Activated T-helper 1 cell treated with anti-CD3 and anti-CD28 coated beads, Interleukin-2, amount 50 U/mL, for 16 hours (primary cell): ENCODE data around the gene TMEM88.
"Not testable (repeated sequence)": the region's sequence is repeated elsewhere in the genome, so short reads cannot be mapped to it uniquely, and the experiment has no call there.

Experiments
- DNase-seq, 2 donors: peaks; one replicate each; pipeline ENCODE4 v3.0.0-alpha.2; 2020; ENCODE audit warnings: low read depth in 1 of 2, low spot score in 1 of 2

The TMEM88 gene

DNA sequence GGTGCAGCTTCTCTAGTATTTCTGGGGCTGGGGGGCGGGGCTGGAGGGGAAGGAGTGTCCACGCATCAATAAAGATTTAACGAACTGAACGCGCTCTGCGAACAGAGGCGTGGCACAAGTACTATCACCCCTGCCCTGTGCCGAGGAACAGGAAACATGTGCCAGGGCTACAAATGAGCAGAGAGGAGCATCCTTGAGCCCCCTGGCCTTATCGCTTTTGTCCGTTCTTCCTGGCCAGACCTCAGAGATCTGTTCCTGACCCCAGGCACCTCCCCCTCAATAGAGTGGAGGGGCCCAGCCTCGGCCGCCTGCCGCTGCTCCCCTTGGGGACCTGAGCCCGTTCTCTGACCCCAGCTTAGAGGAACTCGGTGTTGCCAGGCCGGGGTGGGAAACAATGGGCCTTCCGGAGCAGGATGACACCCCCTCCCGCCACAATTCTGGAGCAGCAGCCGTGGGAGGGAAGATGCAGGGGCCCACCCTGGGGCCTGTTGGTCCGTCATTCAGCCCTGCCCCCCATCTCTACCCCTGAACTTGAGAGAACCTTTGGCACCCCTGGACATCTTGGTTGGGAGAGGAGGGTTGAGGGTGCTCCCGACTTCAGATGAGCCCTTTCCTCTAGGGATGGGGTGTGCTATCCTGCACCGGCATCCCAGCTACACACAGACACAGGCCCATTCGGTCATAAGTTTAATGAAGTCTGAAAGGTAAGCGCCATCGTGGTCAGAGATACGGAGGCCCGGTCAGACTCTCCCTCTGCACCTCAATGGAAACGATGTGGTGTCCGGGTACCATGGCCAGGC is 1.3 kb downstream of the TMEM88 start:
- no peak for DNase-seq

DNA sequence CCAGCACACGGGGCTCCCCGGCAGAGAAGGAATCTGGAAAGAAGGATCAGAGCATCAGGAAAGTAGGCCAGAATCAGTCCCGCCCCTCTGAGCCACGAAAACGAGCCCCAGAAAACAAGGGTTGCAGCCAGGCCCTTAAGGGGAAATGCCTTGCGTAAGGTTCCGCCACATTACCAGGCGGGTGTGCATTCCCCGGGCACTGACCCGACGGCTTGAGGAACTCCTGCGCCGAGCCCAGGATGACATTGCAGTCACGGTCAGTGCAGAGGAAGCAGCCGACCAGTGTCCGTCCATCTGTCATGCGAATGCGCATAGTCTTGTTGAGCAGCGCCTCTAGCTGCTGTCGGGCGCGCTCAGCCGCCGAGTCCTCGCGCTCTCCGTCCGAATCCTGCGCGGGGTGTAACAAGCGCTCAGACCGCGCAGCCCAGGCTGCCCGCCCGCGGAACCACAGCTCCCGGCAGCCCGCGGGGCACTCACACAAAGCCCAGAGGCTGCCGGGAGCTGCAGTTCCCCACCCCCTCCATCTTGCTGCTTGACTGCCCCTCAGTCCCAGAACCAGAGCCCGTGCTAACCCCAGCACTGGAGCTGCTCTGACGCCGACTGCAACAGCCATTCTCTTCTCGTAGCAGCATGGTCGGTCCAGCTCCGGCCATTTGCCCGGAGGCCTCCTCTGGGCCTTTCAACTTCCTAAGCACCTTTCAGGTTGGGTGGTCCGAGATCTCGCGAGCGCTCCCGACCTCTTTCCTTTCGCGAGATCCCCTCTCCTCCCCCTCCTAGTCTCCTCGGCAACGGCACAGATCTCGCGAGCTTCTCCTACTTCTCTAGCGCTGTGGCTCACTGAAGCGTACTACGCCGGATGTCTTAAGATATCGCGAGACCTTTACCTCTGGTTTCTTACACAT is 2.2 kb downstream of the TMEM88 start, which contains the start of gene NAA38:
TSS of gene NAA38 (minus strand) at position 749 of the 902 bp plus-strand sequence. CDS start at position 653, 96 bp downstream.
- DNase-seq, result peak; percentile 83 to 85

DNA sequence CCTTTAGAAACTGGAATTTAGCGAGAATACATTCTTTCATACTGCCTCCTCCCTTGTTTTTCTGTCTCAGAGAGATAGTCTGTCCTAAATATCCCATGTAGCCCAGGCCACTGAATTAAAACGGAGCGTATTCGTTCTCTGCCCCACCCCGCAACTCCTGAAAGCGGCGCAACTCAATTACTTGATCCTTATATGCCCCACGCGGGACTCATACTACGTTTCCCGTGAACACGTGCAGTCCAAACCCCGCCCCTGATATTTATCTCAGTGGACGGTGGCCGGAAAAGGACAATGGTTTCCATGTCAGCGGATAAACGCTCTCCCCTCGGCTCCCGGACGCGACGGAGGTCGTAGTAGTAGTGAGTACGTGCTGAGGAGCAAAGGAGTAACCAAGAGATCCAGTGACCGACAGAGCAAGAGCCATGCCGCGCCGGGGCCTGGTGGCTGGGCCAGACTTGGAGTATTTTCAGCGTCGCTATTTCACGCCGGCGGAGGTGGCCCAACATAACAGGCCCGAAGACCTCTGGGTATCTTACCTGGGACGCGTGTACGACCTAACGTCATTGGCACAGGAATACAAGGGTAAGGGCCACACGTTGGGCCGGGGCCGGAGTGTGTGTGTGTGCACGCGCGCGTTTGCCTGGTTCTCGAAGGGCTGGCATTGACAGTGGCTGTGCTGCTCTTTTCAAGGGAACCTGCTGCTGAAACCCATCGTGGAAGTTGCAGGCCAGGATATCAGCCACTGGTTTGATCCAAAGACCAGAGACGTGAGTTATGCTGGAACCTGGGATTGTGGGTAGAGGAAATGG is 3.1 kb downstream of the TMEM88 start, which contains the start of gene CYB5D1:
TSS of gene CYB5D1 (plus strand) at position 291 of the 809 bp plus-strand sequence. CDS start at position 423, 132 bp downstream.
- DNase-seq, result peak; percentile 74 to 75

DNA sequence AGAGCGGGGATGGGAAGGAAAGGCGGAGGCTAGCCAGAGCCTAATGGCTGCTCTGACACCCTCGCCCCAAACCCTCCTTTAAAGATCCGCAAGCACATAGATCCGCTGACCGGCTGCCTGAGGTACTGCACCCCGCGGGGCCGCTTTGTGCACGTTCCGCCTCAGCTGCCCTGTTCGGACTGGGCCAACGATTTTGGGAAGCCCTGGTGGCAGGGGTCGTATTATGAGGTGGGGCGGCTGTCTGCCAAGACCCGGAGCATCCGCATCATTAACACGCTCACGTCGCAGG is 3.6 kb downstream of the TMEM88 start:
- DNase-seq, result no peak

DNA sequence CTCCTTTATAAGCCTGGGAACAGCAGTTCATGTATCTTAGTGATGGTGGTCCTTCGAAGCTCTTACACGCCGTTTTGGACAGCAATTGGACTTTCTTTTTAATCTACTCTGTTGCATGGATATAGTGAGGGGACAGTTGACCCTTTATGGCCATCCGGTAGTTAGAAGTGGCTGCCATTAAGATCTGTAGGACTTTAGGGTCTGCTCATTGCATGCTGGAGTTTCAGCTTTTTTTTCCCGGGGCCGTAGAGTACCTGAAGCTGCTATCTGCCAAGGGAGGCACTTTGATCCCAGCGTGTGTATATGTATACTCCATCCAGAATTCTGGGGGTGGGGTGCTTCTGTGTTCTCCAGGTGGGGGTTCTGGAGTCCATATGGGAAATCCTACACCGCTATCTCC is 4.2 kb downstream of the TMEM88 start:
- DNase-seq, result no peak

DNA sequence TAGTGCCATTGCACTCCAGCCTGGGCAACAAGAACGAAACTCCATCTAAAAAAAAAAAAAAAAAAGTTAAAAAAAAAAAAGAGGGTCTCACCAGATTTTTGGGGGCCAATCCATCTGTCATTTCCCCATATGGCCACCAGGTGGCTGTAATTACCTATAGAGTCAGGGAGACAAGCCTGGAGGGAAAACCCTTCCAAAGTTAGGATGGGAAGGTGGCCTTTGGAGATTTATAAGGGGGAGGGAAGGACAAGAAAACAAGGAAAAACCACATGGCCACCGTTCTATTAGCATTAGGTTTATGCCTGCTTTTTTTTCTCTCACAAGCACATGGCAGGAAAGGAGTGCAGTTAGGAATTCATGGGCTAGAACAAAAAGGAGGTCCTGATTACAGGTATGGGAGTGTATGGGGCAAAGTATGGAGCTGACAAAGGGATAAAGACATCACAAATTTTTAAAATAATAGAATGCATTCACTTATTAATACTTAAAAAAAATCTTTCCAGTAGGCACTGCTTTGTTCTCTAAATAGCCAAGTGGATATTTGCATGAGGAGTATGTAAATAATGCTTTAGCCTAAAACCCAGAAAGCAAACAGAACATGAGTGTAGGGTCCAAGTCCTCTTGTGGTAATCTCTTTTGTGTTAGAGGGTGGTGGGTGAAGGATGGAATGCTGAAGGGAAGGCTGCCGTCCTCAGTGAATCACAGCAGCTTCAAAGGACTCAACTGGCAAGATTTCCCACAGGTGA is 8.0 kb downstream of the TMEM88 start:
- no peak for DNase-seq

- not testable (repeated sequence) for DNase-seq
These were observed 9.5 kb downstream of the TMEM88 start for GRCh38 chr17:7864384-7864783.

DNA sequence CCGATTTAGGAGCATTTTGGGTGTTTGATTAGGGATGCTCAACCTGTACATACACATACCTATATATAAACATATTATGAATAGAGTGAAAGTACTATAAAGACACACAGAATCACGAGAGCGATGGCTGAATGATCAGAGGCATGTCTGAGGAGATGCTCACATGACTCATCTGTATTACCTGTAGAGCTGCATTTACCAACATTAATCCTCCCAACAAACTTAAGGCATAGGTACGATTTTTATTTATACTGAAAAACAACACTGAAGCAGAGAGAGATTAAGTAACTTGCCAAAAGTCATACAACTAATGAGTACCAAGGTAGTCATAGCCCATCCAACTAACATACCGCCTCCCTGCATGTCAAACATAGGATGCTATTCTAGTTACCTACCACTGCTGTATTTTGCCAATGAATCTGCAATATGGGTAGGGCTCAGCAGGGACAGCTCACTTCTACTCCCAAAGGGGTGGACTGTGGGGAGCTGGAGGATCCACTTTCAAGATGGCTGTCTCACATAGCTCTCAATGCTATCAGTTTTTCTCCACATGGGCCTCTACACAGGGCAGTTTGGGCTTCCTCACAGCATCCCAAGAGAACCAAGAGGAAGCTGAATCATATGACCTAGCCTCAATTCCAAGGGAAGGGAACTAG is 10.3 kb downstream of the TMEM88 start:
- no peak for DNase-seq

DNA sequence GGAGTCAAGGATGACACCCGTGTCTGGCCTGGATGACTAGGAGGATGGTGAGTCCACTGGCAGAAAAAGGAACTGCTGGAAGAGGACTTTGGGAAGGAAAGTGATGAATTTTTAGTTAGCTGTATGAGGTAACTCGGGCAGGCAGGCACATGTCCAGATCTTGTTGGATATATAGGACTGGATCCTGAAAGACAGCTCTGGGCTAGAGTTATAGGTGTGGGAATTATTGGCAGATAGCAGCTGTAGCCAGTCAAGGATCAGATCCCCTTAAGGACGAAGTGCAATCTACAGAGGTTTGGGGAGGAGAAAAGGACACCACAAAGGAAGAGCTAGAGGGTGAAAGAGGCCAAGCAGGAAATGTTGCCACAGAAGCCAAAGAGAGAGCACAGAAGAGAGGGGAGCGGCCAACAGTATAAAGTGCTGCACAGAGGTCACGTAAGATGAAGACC is 13.0 kb downstream of the TMEM88 start:
- no peak for DNase-seq

GRCh38 chr17:7873051-7873450 is 18.2 kb downstream of the TMEM88 start:
- DNase-seq, result no peak

- DNase-seq, result no peak
These were observed 21.0 kb downstream of the TMEM88 start for GRCh38 chr17:7875804-7876370.

- DNase-seq, result no peak
These were observed 23.4 kb downstream of the TMEM88 start for GRCh38 chr17:7878234-7878633.

DNA sequence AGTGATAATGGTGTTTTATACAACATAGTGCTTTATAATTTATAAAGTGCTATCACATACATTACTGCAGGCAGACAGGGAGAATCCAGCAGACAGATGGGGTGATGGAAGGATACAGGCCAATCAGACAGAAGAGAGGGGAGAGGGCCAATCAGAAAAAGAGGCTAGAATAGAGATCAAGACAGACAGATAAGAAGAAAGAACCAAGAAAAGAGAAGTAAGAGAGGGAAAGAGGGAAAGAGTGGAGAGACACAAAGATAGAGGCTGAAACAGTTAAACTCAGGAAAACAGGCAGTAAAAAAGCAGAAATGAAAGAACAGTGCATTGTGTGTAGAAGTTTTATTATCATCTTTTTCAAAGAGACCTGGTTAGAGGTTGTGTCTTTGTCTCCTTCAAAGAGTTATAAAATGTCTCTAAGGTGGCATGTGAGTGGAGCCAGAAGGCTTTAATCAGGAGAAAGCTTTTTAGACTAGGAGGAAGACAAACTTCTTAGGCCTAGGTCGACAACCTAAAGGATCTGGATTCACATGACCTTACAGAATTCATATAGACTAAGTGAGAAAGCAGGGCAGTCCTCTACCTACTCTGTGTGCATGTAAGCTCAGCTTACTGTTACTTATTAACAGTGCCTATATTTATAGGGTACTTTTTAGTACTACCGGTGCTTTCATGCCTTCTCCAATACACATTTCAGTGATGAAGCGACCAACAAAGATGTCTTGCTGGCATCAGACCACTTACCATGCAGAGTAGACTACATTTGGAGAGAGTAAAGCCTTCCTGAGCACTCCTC is 25.4 kb downstream of the TMEM88 start:
- DNase-seq, result no peak

GRCh38 chr17:7881276-7882054 is 26.6 kb downstream of the TMEM88 start:
- DNase-seq, result no peak

DNA sequence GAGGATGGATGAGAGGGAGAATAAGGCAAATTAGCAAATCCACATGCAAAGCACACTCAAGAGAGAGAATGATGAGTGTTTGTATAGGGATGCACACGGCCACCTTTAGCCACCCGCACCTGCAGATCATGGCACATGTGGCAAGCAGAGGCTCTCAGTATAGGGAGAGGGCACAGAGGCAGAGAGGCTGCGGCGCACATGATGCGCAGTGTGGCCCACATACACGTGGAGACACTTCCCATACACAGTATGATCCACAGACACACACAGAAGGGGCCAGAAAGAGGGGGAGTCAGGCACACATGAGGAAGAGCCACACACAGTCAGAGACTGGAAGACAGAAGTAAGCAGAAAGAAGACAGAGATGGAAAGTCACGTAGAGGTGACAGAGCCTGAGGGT is 27.2 kb downstream of the TMEM88 start:
- DNase-seq, result no peak

- no peak for DNase-seq
These were observed 27.8 kb downstream of the TMEM88 start for GRCh38 chr17:7882629-7883028.

DNA sequence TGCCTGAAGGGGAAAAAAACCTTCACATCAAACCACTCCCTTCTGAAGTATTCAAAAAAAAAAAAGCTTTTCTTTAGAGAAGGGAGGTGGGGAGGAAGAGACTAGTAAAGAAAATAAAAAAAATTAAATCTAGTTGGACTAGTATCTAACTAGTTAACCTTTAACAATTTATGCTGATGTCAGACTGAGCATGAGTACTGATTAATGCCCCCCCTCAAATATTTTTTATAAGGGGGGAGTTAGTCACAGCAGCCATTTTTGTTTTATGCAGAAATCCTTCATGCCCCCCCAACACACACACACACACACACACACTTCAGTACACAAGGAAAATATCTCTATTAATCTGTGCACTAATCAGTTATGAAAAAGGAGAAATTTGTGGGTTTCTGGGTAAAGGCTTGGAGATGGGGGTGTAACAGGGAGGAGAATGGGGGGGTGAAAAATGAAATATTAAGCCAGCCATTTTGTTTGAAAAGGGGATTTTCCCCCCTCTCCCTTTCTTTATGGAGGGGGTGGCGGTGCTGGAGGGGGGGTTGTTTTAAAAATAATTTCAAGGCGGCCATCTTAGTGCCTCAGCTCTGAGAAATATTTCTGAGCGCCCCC is 29.0 kb downstream of the TMEM88 start:
- DNase-seq, result no peak
